Measurements from ENCODE around the gene HMCES.

- TF ChIP-seq CTCF (IDR thresholded peaks at IDR 0.05) (no peak), POLR2A (IDR thresholded peaks at IDR 0.05) (no peak)
Observed at GRCh38 chr3:129281726-129282125, 3.1 kb downstream of the HMCES start.

Measured in right lobe of liver (tissue), 4 donors.